NB4 (cell line): ENCODE measurements around the gene PDXK.

ENCODE experiments used
- MYC ChIP-seq: IDR thresholded peaks from 2 replicates; pipeline ENCODE4 v1.6.1; 2011; ENCODE audit warnings: low read depth, low read length
- POLR2A ChIP-seq: IDR thresholded peaks from 2 replicates; pipeline ENCODE4 v1.6.1; 2011; ENCODE audit warnings: mild to moderate bottlenecking; ENCODE audit not compliant: insufficient read length; ENCODE audit errors: extremely low read depth
- TF ChIP-seq, protein P1 (sequence below): IDR thresholded peaks from one replicate; pipeline ENCODE4 v1.5.1; 2012; ENCODE audit warnings: low read depth, low read length
- TF ChIP-seq, protein P2 (sequence below): IDR thresholded peaks from 2 replicates; pipeline ENCODE4 v1.6.1; 2011; ENCODE audit warnings: low read depth, low read length

DNA sequence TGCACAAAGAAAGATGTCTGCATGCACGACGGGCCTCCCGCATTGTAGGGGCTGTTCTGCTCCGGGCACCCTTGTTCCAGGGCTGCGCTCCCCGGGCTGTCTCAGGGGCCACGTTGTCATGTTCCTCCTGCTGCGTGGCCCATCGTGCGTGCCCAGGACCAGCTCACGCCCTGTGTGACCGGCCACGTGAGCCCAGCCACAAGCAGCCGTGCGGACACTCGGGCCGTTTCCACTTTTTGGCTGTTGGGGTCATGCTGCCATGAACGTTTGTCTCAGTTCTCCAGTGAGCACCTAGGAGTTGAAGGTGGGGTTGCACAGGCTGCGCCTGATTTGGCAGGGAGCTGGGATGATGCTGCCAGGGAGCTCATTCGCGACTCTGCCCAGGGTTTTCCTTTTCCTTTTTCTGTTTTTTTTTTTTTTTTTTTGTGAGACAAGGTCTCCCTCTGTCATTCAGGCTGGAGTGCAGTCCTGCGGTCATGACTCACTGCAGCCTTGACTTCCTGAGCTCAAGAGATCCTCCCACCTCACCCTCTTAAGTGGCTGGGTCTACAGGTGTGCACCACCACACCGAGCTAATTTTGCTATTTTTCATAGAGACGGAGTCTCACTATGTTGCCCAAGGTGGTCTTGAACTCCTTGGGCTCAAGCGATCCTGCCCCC lies 17.4 kb downstream of the PDXK start:
- TF ChIP-seq POLR2A, result no peak
- TF ChIP-seq, protein P1, sequence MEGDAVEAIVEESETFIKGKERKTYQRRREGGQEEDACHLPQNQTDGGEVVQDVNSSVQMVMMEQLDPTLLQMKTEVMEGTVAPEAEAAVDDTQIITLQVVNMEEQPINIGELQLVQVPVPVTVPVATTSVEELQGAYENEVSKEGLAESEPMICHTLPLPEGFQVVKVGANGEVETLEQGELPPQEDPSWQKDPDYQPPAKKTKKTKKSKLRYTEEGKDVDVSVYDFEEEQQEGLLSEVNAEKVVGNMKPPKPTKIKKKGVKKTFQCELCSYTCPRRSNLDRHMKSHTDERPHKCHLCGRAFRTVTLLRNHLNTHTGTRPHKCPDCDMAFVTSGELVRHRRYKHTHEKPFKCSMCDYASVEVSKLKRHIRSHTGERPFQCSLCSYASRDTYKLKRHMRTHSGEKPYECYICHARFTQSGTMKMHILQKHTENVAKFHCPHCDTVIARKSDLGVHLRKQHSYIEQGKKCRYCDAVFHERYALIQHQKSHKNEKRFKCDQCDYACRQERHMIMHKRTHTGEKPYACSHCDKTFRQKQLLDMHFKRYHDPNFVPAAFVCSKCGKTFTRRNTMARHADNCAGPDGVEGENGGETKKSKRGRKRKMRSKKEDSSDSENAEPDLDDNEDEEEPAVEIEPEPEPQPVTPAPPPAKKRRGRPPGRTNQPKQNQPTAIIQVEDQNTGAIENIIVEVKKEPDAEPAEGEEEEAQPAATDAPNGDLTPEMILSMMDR, result no peak
- TF ChIP-seq, protein P2, sequence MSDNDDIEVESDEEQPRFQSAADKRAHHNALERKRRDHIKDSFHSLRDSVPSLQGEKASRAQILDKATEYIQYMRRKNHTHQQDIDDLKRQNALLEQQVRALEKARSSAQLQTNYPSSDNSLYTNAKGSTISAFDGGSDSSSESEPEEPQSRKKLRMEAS, result no peak
- TF ChIP-seq MYC, result no peak
